Osteocyte (in vitro differentiated cells): ENCODE measurements around the gene ZNF785. TPM values are rescaled to one million over a fixed set of nuclear protein-coding genes. Genes with fewer than 3 reads are reported as not detected.
"Not testable (repeated sequence)": the region's sequence is repeated elsewhere in the genome, so short reads cannot be mapped to it uniquely, and the experiment has no call there.

Experiments used
- DNase-seq: peaks from one replicate; pipeline ENCODE4 v3.0.0; 2021; ENCODE audit warnings: mixed read lengths; ENCODE audit not compliant: unreplicated experiment; ENCODE audit errors: extremely low spot score
- H3K27ac Mint-ChIP-seq: one replicate; pipeline ENCODE4 v1.8.0; 2021; ENCODE audit warnings: mild to moderate bottlenecking, mixed read lengths; ENCODE audit not compliant: unreplicated experiment
- H3K27me3 Mint-ChIP-seq: one replicate; pipeline ENCODE4 v1.8.0; 2021; ENCODE audit warnings: mixed read lengths; ENCODE audit not compliant: unreplicated experiment
- H3K36me3 Mint-ChIP-seq: one replicate; pipeline ENCODE4 v1.8.0; 2021; ENCODE audit warnings: mixed read lengths; ENCODE audit not compliant: unreplicated experiment
- H3K4me1 Mint-ChIP-seq: one replicate; pipeline ENCODE4 v1.8.0; 2021; ENCODE audit warnings: mixed read lengths; ENCODE audit not compliant: unreplicated experiment
- H3K4me3 Mint-ChIP-seq: one replicate; pipeline ENCODE4 v1.8.0; 2021; ENCODE audit warnings: mild to moderate bottlenecking, moderate library complexity, mixed read lengths; ENCODE audit not compliant: unreplicated experiment
- H3K9me3 Mint-ChIP-seq: one replicate; pipeline ENCODE4 v1.8.0; 2021; ENCODE audit warnings: mixed read lengths; ENCODE audit not compliant: unreplicated experiment
- CTCF ChIP-seq: fragments of 200-600 bp; sonication (generic); IDR thresholded peaks from 2 replicates; pipeline ENCODE4 v1.5.0; 2021; ENCODE audit warnings: antibody characterized with exemption, mild to moderate bottlenecking, moderate library complexity
- total RNA-seq: library from RNA; stranded (reverse); gene quantifications from 2 replicates; pipeline ENCODE4 v1.2.1, GENCODE V29; 2021

Gene ZNF785
- total RNA-seq, 1 donor from 2014 or later, result 19.8 TPM

- no peak for DNase-seq
- H3K4me3 Mint-ChIP-seq, result no peak overlapping the region
- no peak overlapping the region for H3K27ac Mint-ChIP-seq
Measured at GRCh38 chr16:30539000-30539964, 46.2 kb downstream of the ZNF785 start.

GRCh38 chr16:30536391-30537024 is 49.0 kb downstream of the ZNF785 start:
- not testable (repeated sequence) for DNase-seq, H3K27ac Mint-ChIP-seq, H3K36me3 Mint-ChIP-seq, H3K27me3 Mint-ChIP-seq, H3K9me3 Mint-ChIP-seq
- peaks cover 16% of the 10 kb centered on the region for H3K4me1 Mint-ChIP-seq
- peak overlapping the region; percentile 83 for H3K4me3 Mint-ChIP-seq

More at GRCh38 chr16:30539000-30539964, 46.2 kb downstream of the ZNF785 start:
- Mint-ChIP-seq H3K4me1 (peaks cover 12% of the 10 kb centered on the region), H3K27me3 (no peaks in the 10 kb centered on the region), H3K36me3 (no peaks in the 10 kb centered on the region), H3K9me3 (no peaks in the 10 kb centered on the region)
- TF ChIP-seq CTCF, result no peak

- Mint-ChIP-seq H3K9me3 (no peaks in the 10 kb centered on the region), H3K27ac (peak overlapping the region; percentile 94), H3K27me3 (no peaks in the 10 kb centered on the region), H3K36me3 (peaks cover 3% of the 10 kb centered on the region), H3K4me3 (peak overlapping the region; percentile 83), H3K4me1 (peaks cover 16% of the 10 kb centered on the region)
- TF ChIP-seq CTCF, result peak; percentile 48
- DNase-seq, result no peak
Measured at GRCh38 chr16:30535777-30536190, 49.7 kb downstream of the ZNF785 start.

GRCh38 chr16:30535106-30535776 is 50.3 kb downstream of the ZNF785 start:
- Mint-ChIP-seq H3K4me3 (peak overlapping the region; percentile 83), H3K36me3 (peaks cover 3% of the 10 kb centered on the region), H3K9me3 (no peaks in the 10 kb centered on the region), H3K27ac (peak overlapping the region; percentile 94), H3K4me1 (peaks cover 16% of the 10 kb centered on the region), H3K27me3 (no peaks in the 10 kb centered on the region)
- DNase-seq, result no peak
- no peak for TF ChIP-seq CTCF

- H3K36me3 Mint-ChIP-seq, result peaks cover 3% of the 10 kb centered on the region
- peak; percentile 91 for DNase-seq
- no peak for TF ChIP-seq CTCF
Measured at GRCh38 chr16:30534368-30535105, 51.0 kb downstream of the ZNF785 start, which contains the start of gene ZNF747. Gene ZNF747 (minus strand): TSS chr16:30534858. CDS start chr16:30534679, 179 bp downstream.

More at GRCh38 chr16:30534368-30535105, 51.0 kb downstream of the ZNF785 start, which contains the start of gene ZNF747:
- Mint-ChIP-seq H3K9me3 (no peaks in the 10 kb centered on the region), H3K4me3 (peak within 1 kb of the TSS; percentile 83), H3K27ac (peak within 1 kb of the TSS; percentile 94), H3K27me3 (no peaks in the 10 kb centered on the region), H3K4me1 (peaks cover 16% of the 10 kb centered on the region)
